ENCODE measurements around the gene TLR4. TPM values are rescaled to one million over a fixed set of nuclear protein-coding genes. Genes with fewer than 3 reads are reported as not detected.

TLR4 gene
- total and polyA plus RNA-seq, 2 experiments from 2014 or later = 0.06 to 0.17 TPM

- H3K4me1 ChIP-seq (ENCODE audit: insufficient read depth) = no peaks in the 10 kb centered on the region
- H2AFZ ChIP-seq = no peak overlapping the region
- H3F3A ChIP-seq (replicated peaks; ENCODE audit: low read depth) = no peaks in the 10 kb centered on the region
- H3K27me3 ChIP-seq (ENCODE audit: insufficient read depth) = no peaks in the 10 kb centered on the region
- H3K4me1 Mint-ChIP-seq = no peaks in the 10 kb centered on the region
- no peak for TF ChIP-seq ZNF331 (CRISPR knock-in tag; IDR thresholded peaks at IDR 0.05; ENCODE audit: low read depth)
- H3K4me3 ChIP-seq = no peak overlapping the region
- peaks cover 31% of the 10 kb centered on the region for H3K9me3 Mint-ChIP-seq
- DNase-seq (ENCODE audit: low spot score) (no peak), ATAC-seq (no peak)
- H3K79me2 ChIP-seq (replicated peaks; ENCODE audit: insufficient read depth) = no peaks in the 10 kb centered on the region
- H3K36me3 Mint-ChIP-seq (ENCODE audit: low read depth) = no peaks in the 10 kb centered on the region
- no peak overlapping the region for H3K27ac ChIP-seq (ENCODE audit: low read depth)
- H4K20me1 ChIP-seq (replicated peaks; ENCODE audit: insufficient read depth) = no peaks in the 10 kb centered on the region
- H3K4me2 ChIP-seq = no peak overlapping the region
- H3K9me2 ChIP-seq (ENCODE audit: insufficient read depth) = no peaks in the 10 kb centered on the region
- no peak overlapping the region for H3K27ac Mint-ChIP-seq
- H3K27me3 Mint-ChIP-seq (ENCODE audit: insufficient read depth, low read depth, poor library complexity) = no peaks in the 10 kb centered on the region
- H3K36me3 ChIP-seq (ENCODE audit: insufficient read depth) = no peaks in the 10 kb centered on the region
- H3K4me3 Mint-ChIP-seq = no peak overlapping the region
These were observed 15.1 kb downstream of the TLR4 start for GRCh38 chr9:117719161-117719920.

- Mint-ChIP-seq H3K36me3 (ENCODE audit: low read depth) (no peaks in the 10 kb centered on the region), H3K4me1 (no peaks in the 10 kb centered on the region), H3K27ac (no peak overlapping the region), H3K4me3 (no peak overlapping the region), H3K9me3 (peaks cover 33% of the 10 kb centered on the region), H3K27me3 (ENCODE audit: insufficient read depth, low read depth, poor library complexity) (no peaks in the 10 kb centered on the region)
- H3K9me2 ChIP-seq (ENCODE audit: insufficient read depth) = no peaks in the 10 kb centered on the region
- H3K4me2 ChIP-seq = no peak overlapping the region
- H3K79me2 ChIP-seq (replicated peaks; ENCODE audit: insufficient read depth) = no peaks in the 10 kb centered on the region
- no peaks in the 10 kb centered on the region for H3F3A ChIP-seq (replicated peaks; ENCODE audit: low read depth)
- no peak for DNase-seq (ENCODE audit: low spot score)
- no peak overlapping the region for H2AFZ ChIP-seq
- H3K27ac ChIP-seq (ENCODE audit: low read depth) = no peak overlapping the region
- ATAC-seq = no peak
- H3K27me3 ChIP-seq (ENCODE audit: insufficient read depth) = no peaks in the 10 kb centered on the region
- no peaks in the 10 kb centered on the region for H3K4me1 ChIP-seq (ENCODE audit: insufficient read depth)
- no peaks in the 10 kb centered on the region for H3K36me3 ChIP-seq (ENCODE audit: insufficient read depth)
- H3K4me3 ChIP-seq = no peak overlapping the region
- H4K20me1 ChIP-seq (replicated peaks; ENCODE audit: insufficient read depth) = no peaks in the 10 kb centered on the region
- no peak for TF ChIP-seq ETS1 (IDR thresholded peaks at IDR 0.05)
- TF ChIP-seq STAT1 (IDR thresholded peaks at IDR 0.05; ENCODE audit: unreplicated experiment) = no peak
- TF ChIP-seq POLR2AphosphoS5 (IDR thresholded peaks at IDR 0.05; ENCODE audit: low read depth) = no peak
- no peak for TF ChIP-seq ZNF114 (CRISPR knock-in tag; IDR thresholded peaks at IDR 0.05)
- TF ChIP-seq ZNF462 (CRISPR knock-in tag; IDR thresholded peaks at IDR 0.05) = no peak
- no peak for TF ChIP-seq JUNB (IDR thresholded peaks at IDR 0.05; ENCODE audit: unreplicated experiment)
- TF ChIP-seq ZNF331 (CRISPR knock-in tag; IDR thresholded peaks at IDR 0.05; ENCODE audit: low read depth) = no peak
- TF ChIP-seq EZH2phosphoT487 (IDR thresholded peaks at IDR 0.05; ENCODE audit: unreplicated experiment) = no peak
- no peak for TF ChIP-seq EZH2 (IDR thresholded peaks at IDR 0.05; ENCODE audit: low read depth, unreplicated experiment)
- TF ChIP-seq CREB1 (CRISPR knock-in tag; IDR thresholded peaks at IDR 0.05; ENCODE audit: low read depth) = no peak
- no peak for TF ChIP-seq REST (IDR thresholded peaks at IDR 0.05; ENCODE audit: unreplicated experiment)
These were observed 15.9 kb downstream of the TLR4 start for GRCh38 chr9:117720066-117720465.

Data from GM23338 (cell line).